Mesenteric fat pad (tissue), 1 donor: ENCODE results near the gene FSTL1. TPM values are rescaled to one million over a fixed set of nuclear protein-coding genes. Genes with fewer than 3 reads are reported as not detected.

Experiments used
- DNase-seq: peaks from one replicate; pipeline ENCODE4 v3.0.0-alpha.2; 2020; ENCODE audit warnings: low spot score
- total RNA-seq: library from RNA; stranded (reverse); fragmentation: NEBNext Ultra II Directional; extraction: Animal tissue kit (Norgen Biotek cat#: 25700); gene quantifications from one replicate; pipeline ENCODE4 v1.2.1, GENCODE V29; 2021
- donor health status: DM: yes; HTN: yes; CAD: no.

Gene FSTL1
- total RNA-seq, 1 donor from 2014 or later, result 1,301 TPM

- no peak for DNase-seq
Observed at GRCh38 chr3:120469440-120469839, 18.6 kb upstream of the FSTL1 start.

GRCh38 chr3:120468635-120469295 is 18.0 kb upstream of the FSTL1 start:
- DNase-seq, result no peak

DNA sequence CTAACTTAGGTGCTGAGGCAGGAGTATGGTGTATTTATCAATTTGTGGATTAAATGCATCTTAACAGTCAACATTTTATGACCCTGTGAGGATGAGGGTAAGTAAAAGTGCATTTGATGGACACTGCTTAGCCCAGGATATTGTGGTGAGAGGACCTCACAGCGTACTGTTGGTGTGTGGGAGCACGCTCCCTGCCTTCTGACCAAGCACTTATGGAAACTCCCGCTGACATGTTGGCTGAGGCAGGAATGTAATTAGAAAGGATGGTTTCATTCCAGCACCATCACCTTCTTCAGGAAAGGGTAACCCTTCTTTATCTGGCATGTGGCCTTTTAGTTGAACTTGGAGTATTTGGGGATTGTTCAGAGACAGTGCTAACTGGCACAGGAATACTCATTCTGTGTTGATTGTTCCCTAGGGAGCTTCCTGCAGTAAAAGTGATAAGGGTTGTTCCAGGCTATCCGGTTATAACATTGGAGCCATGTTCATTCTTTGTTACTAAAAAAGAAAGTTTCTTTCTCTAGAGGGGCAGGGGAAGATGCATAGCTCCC is 11.7 kb upstream of the FSTL1 start:
- DNase-seq, result no peak

- DNase-seq, result no peak
Observed at GRCh38 chr3:120461416-120461815, 10.6 kb upstream of the FSTL1 start.

GRCh38 chr3:120460862-120461261 is 10.1 kb upstream of the FSTL1 start:
- no peak for DNase-seq

DNA sequence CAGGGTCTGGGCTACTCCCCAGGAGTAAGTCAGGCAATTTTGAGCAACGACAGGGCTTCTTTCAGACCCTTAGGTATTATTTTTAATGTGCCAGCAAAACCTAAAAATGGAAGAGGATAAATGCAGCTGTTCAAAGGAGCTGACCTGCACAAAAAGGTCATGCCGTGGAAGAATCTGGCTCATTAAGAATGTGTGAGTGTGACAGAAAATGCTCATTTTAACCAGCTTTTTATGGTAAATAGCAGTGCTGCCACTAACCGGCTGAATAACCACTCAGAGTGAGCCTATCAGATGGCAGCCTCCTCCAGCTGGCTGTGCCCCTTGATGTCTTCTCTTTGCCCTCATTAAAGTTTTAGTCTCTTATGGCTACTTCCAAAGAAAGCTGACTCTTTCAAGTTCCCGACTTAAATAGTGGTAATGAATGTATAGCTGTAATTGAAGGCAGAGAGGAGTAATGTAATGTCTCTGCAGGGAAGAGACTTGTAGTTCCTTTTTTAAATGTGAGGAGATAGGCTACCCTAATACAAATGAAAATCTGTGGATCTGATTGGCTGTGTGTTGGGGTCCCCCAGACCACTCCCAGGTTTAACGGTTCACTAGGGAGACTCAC is 9.5 kb upstream of the FSTL1 start:
- DNase-seq, result no peak

DNA sequence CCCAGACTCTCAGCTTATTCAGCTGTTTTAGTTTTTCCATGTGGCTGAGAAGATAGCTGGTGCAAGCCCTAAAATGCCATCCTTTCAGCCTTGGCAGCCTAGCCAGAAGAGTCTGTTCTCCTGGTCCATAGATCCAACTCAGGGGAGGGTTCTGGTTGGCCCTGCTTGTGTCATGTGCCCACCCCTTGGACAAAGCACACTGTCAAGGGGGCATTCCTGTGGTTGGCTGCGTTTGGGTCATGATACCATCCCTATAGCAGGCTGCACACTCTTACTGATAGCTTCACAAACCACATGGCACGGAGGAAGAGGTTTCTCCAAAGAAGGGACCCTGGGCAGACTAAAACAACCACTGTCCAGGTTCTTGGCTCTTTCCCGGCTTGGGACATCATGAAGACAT is 8.4 kb upstream of the FSTL1 start:
- DNase-seq, result no peak

DNA sequence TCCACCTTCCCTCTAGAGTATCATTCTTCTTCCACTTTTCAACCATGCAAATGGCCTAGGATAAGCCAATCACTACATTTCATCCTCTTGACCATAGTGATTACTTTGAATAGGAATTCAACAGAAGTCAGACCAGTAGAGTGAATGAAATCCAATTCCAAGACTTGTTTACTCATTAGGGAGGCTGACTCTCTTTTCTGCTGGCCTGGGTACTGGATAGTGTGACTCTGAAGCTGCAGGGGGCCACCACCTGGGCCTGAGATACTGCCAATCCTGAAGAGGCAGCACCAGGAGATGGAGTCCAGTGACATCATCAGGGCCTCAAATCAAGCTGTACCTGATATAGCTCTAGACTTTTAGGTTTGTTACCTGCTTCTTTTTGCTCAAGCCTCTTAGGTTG is 7.0 kb upstream of the FSTL1 start:
- DNase-seq, result no peak

DNA sequence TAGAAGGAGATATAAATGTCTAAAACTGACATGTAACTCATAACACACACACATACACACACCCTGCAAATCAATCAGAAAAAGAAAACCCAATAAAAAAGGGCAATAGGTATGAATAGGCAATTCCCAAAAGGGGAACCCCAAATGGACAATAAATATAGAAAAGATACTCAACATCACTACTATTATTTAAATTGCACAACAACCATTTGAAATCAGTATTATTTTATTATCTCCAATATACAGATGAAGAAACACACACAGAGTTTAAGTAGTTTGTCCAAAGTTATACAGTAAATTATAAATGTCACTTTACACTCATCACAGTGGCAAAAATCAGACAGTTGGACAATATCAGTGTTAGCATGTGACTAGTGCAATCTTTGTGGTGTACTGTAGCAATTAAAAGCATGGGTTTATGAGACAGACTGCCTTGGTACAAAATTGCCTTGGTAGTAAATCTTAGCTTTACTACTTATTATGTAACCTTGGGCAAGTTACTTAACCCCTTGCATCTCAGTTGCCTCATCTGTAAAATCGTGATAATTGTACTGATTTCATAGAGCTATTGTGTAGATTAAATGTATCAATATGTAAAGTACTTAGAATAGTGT is 3.4 kb upstream of the FSTL1 start:
- no peak for DNase-seq

- no peak for DNase-seq
Observed at GRCh38 chr3:120452816-120453215, 2.0 kb upstream of the FSTL1 start.

GRCh38 chr3:120451806-120452205 is 1.0 kb upstream of the FSTL1 start:
- DNase-seq, result no peak

- DNase-seq, result no peak
Observed at GRCh38 chr3:120451272-120451761, 525 bp upstream of the FSTL1 start.

- no peak for DNase-seq
Observed at GRCh38 chr3:120449701-120450599, 842 bp downstream of the FSTL1 start.

DNA sequence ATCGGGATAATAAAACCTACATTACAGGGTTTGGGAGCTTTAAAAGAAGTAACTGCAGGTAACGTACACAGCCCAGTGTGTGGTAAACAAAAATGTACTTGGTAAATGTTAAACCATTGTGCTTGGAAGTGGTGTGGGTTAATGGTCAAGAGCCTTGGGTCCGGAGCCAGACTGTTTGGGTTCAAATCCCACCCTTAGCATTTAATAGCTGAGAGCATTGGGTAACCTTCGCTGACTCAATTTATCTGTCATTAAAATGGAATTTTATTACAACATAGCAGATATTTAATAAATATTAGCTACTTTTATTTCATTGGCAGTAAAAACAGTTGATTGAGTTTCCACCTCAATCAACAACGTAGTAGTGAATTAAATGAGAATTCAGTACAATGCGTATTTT is 1.5 kb downstream of the FSTL1 start:
- no peak for DNase-seq

GRCh38 chr3:120448756-120449155 is 2.0 kb downstream of the FSTL1 start:
- DNase-seq, result no peak

DNA sequence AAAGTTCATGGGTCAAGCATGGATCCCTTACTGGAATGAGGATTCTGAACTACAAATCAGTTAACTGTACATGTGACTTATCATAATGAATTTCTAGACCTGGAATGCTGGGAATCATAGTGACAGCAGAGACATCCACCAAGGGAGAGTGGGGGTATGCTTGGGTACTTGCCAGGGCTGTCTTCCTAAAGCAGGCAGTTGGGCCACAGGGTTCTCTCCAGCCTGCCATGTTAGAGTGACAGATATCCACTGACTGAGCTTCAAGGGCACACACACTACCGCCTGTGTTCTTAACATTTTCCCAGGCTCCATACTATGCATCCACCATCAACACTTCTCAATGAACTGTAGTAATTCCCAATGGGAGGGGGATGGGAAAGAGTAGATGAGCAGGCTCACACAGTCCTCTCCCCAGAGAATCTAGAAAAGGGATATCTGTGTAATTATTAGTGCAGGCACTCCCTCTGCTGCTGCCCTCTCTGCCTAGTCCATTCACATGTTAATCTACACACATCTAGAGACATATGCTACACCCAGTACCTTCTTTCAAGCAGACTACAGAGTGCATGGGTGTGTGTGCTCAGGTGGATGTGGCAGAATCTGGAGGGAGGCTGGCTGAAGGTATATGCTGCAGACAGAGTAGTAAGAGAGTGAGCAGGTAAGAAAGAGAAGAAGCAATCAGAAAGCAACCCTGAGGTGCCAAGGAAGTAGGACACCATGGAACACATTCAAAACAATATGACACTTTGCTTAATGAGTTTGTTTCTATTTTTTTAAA is 3.7 kb downstream of the FSTL1 start:
- DNase-seq, result no peak

GRCh38 chr3:120445654-120446053 is 5.1 kb downstream of the FSTL1 start:
- no peak for DNase-seq

GRCh38 chr3:120443626-120444123 is 7.1 kb downstream of the FSTL1 start:
- DNase-seq, result no peak

- no peak for DNase-seq
Observed at GRCh38 chr3:120442975-120443517, 7.7 kb downstream of the FSTL1 start.

DNA sequence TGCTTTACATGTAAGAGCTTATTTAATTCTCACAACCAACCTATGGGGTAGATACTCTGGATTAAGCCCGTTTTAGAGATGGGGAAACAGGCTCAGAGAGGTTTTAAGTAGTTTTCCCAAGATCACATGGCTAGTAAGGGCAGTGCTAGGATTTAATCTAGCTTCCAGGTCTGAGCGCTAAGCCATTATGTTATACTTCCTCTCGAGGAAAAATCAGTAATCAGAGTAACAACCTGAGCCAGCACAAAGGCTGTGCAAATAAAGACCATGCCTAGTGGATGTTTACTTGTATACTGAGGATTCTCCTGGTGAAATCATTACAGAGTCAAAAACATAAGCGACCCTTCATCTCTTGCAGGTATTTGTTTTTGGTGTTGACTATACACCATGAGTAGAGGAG is 9.0 kb downstream of the FSTL1 start:
- DNase-seq, result no peak
